Ovary (tissue), 9 donors: ENCODE results near the gene NCS1. TPM values are rescaled to one million over a fixed set of nuclear protein-coding genes. Genes with fewer than 3 reads are reported as not detected.

ENCODE experiments used
- DNase-seq, 5 donors: peaks; one replicate each; pipeline ENCODE4 v3.0.0-alpha.2; 2019 to 2020
- H3K27ac ChIP-seq, 2 donors: fragments of 200-600 bp; one replicate each; pipeline versions ENCODE4 v1.5.1 to v1.8.0; 2019 to 2022
- H3K27me3 ChIP-seq: fragments of 200-600 bp; one replicate; pipeline ENCODE4 v1.8.0; 2022
- H3K36me3 ChIP-seq: fragments of 200-600 bp; sonication (generic); one replicate; pipeline ENCODE4 v1.5.1; 2019
- H3K4me1 ChIP-seq: one replicate; pipeline ENCODE4 v1.8.1; 2013; ENCODE audit warnings: mild to moderate bottlenecking, moderate library complexity; ENCODE audit not compliant: insufficient read depth
- H3K4me3 ChIP-seq: fragments of 200-600 bp; sonication (generic); one replicate; pipeline ENCODE4 v1.5.1; 2017
- H3K9me3 ChIP-seq, 2 donors: fragments of 200-600 bp in 1 of 2; sonication (generic) in 1 of 2; one replicate each; pipeline versions ENCODE4 v1.5.1 to v1.8.1; 2013 to 2019; ENCODE audit warnings: mild to moderate bottlenecking in 1 of 2, moderate library complexity in 1 of 2
- EP300 ChIP-seq: sonication (generic); formaldehyde crosslinking; IDR thresholded peaks from one replicate; pipeline ENCODE4 v1.6.1; 2017; ENCODE audit warnings: antibody characterized with exemption
- POLR2A ChIP-seq: fragments of 450-650 bp; IDR thresholded peaks from one replicate; pipeline ENCODE4 v1.6.1; 2017; ENCODE audit warnings: antibody characterized with exemption, mild to moderate bottlenecking, moderate library complexity
- WGBS, 3 donors: extraction: QIAGEN DNeasy Blood & Tissue Kit in 1 of 3; methylation state at CpG; one replicate each; pipeline versions ENCODE4 v1.1.5 to v1.1.7; 2013 to 2017; 5-methylcytosine and 5-hydroxymethylcytosine counted together
- intact Hi-C, 4 donors: fragments of 100-400 bp; cut with DNase I; formaldehyde crosslinking; loops; one replicate each; pipeline versions ENCODE4 v1.11.0 to v1.15.1; 2022 to 2023
- polyA plus RNA-seq, 2 donors: library from polyadenylated mRNA; stranded (reverse); fragments of 200-250 nt in 1 of 2; fragments of 350-450 nt in 1 of 2; fragmentation: Illumina TruSeq in 1 of 2; extraction: RNeasy Lipid Tissue Mini Kit (QIAGEN cat#74804) in 1 of 2; gene quantifications; one replicate each; pipeline ENCODE4 v1.2.3, GENCODE V29; 2013 to 2014
- total RNA-seq, 7 donors: library from RNA; depleted of rRNA in 2 of 7; stranded (reverse); fragments of >200 nt in 2 of 7; fragmentation: NEBNext Ultra II Directional in 3 of 7; extraction: Animal tissue kit (Norgen Biotek cat#: 25700) in 3 of 7; gene quantifications; one replicate each; pipeline versions ENCODE4 v1.1.0 to v1.2.4, GENCODE V29; 2016 to 2023
- TF ChIP-seq, protein P1 (sequence below), 3 donors: fragments of 450-650 bp in 2 of 3; fragments of 200-600 bp in 1 of 3; IDR thresholded peaks; one replicate each; pipeline versions ENCODE4 v1.5.1 to v1.8.0; 2016 to 2022; ENCODE audit warnings: antibody characterized with exemption in 3 of 3, mild to moderate bottlenecking in 1 of 3
- donor health status: DM: no; HTN: no; CAD: no; lungs with moderate emphysema.
- donor health status: DM: no; HTN: no; CAD: no.
- donor health status: Bipolar disorder and iron deficiency.
- donor health status: DM: yes; HTN: yes; CAD: no.
- donor health status: DM: no; HTN: no; CAD: no.
- donor health status: DM: yes; HTN: yes; CAD: no.

Gene NCS1
- total and polyA plus RNA-seq, 9 donors, result 3.6 to 46.7 (median 25.0) TPM

DNA sequence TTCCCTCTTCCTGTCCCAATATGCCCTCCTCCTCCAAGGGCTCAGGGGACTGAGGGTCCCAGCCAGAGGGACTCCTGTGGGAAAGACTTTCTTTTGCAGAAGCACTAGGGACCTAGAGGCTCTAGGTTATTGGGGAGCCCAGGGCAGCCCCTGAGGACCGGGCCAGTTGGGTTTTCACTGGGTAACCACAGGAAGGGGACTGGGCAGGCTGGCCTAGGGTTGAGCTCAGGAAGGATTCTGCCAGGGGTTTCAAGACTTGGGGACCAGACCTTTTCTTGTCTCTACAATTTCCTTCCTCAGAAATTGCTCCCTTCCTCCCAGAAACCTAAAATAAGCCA, 69.0 kb downstream of the NCS1 start:
- Histone ChIP-seq H3K9me3 (no peaks in the 10 kb centered on the region), H3K4me3 (no peak overlapping the region), H3K4me1 (peaks cover 3% of the 10 kb centered on the region), H3K36me3 (no peaks in the 10 kb centered on the region), H3K27me3 (no peaks in the 10 kb centered on the region), H3K27ac (no peak overlapping the region)
- WGBS, 3 donors, result 100% methylated on average over 1 of the region's 1 CpG
- no peak for DNase-seq
- no peak for TF ChIP-seq EP300
- TF ChIP-seq, protein P1, sequence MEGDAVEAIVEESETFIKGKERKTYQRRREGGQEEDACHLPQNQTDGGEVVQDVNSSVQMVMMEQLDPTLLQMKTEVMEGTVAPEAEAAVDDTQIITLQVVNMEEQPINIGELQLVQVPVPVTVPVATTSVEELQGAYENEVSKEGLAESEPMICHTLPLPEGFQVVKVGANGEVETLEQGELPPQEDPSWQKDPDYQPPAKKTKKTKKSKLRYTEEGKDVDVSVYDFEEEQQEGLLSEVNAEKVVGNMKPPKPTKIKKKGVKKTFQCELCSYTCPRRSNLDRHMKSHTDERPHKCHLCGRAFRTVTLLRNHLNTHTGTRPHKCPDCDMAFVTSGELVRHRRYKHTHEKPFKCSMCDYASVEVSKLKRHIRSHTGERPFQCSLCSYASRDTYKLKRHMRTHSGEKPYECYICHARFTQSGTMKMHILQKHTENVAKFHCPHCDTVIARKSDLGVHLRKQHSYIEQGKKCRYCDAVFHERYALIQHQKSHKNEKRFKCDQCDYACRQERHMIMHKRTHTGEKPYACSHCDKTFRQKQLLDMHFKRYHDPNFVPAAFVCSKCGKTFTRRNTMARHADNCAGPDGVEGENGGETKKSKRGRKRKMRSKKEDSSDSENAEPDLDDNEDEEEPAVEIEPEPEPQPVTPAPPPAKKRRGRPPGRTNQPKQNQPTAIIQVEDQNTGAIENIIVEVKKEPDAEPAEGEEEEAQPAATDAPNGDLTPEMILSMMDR (IDR thresholded peaks at IDR 0.05), result no peak
- TF ChIP-seq POLR2A, result no peak
- intact Hi-C loops, result no loop called here

DNA sequence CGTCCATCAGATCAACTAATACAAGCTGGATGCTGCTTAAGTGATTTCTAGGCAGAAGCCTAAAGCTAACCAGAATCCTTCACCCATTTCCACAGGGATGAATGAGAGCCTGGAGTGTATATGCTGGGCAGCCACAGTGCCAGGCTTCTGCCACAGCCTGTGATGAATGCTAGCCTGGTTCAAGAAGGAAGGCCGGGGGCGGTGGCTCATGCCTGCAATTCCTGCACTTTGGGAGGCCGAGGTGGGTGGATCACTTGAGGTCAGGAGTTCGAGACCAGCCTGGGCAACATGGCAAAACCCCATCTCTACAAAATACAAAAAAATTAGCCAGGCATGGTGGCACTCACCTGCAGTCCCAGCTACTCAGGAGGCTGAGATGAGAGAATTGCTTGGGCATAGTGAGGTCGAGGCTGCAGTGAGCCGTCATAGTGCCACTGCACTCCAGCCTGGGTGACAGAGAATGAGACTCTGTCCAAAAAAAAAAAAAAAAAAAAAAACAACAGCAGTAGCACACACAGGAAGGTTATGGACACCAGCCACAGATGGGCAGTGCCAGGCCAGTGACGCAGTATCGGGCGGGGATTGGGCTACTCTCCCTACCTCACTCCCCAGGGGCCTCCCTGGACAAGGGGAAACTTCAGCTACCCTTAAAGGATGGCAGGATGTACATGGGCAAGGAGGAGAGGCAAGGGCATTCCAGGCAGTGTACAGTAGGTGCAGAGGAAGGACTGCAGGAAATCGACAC, 70.2 kb downstream of the NCS1 start:
- intact Hi-C loops, result no loop called here
- no peak overlapping the region for H3K4me3 ChIP-seq
- TF ChIP-seq, protein P1 (IDR thresholded peaks at IDR 0.05), result no peak
- TF ChIP-seq POLR2A (no peak), EP300 (no peak)
- H3K4me1 ChIP-seq, result peaks cover 3% of the 10 kb centered on the region
- no peaks in the 10 kb centered on the region for H3K9me3 ChIP-seq
- H3K27me3 ChIP-seq, result no peaks in the 10 kb centered on the region
- H3K36me3 ChIP-seq, result no peaks in the 10 kb centered on the region
- 80 to 85% (median 83%) methylated on average over 11 of the region's 11 CpGs for WGBS, 3 donors
- DNase-seq, result no peak
- H3K27ac ChIP-seq, result no peak overlapping the region

DNA sequence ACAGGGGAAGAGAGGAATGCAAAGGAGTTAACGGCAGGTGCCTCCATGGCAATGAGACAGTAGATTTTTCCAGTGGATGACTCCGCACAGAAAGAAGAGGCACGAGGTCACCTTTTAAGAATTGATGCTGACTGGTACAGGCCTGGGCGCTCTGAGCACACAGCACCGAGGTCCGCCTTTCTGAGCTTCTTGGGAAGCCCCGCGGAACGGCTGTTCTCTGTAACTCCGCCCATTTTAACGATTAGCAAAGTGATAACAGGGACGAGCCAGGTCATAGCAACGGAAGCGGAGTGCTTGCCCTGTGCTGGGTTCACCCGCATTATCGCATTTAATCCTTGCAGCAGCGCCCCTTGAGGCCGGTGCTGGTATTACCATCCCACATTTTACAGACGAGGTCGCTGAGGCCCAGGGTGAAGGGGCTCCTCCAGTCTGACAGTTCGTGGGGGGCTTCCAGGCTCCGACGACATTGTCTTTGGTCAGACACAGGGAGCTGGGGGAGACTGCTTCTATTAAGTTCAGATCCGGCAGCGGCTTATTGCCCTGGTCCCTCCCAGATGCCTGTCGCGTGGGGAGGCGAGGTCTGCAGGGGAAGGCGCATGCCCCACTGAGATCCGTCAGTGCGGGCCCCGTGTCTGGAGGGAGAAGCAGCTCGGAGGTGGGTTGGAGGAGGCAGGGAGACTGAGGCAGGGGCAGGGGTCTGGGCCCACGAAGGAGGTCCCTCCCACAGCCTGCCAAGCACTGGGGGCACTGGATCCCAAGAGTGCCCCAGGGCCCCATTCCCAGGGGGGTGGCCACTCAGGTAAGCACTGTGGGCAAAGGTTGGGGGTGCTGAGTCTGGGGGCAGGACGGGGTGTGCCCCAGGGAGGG, 71.0 kb downstream of the NCS1 start:
- H3K27me3 ChIP-seq, result no peaks in the 10 kb centered on the region
- no peak overlapping the region for H3K4me3 ChIP-seq
- TF ChIP-seq, protein P1 (IDR thresholded peaks at IDR 0.05), result peak; percentile 73 to 82 (median 77)
- TF ChIP-seq EP300, result no peak
- 20 to 24% (median 23%) methylated on average over 33 to 35 of the region's 35 CpGs for WGBS, 3 donors
- no peaks in the 10 kb centered on the region for H3K36me3 ChIP-seq
- no peak overlapping the region for H3K27ac ChIP-seq
- H3K4me1 ChIP-seq, result peaks cover 3% of the 10 kb centered on the region
- DNase-seq, result peak; percentile 47 to 85 (median 77)
- intact Hi-C loops, result no loop called here
- no peaks in the 10 kb centered on the region for H3K9me3 ChIP-seq

- DNase-seq, result no peak
- no peak for TF ChIP-seq EP300
- TF ChIP-seq, protein P1 (IDR thresholded peaks at IDR 0.05), result no peak
- TF ChIP-seq POLR2A, result no peak
- Histone ChIP-seq H3K36me3 (no peaks in the 10 kb centered on the region), H3K9me3 (no peaks in the 10 kb centered on the region), H3K4me1 (peaks cover 3% of the 10 kb centered on the region), H3K27me3 (no peaks in the 10 kb centered on the region), H3K27ac (no peak overlapping the region), H3K4me3 (no peak overlapping the region)
- intact Hi-C loops, result no loop called here
- 86 to 92% (median 89%) methylated on average over 7 of the region's 7 CpGs for WGBS, 3 donors
These were observed 71.6 kb downstream of the NCS1 start for GRCh38 chr9:130243882-130244170.
